Epithelial cell of esophagus (primary cell): ENCODE data around the gene GRAMD4.

Experiments
- DNase-seq: peaks from one replicate; pipeline ENCODE4 v3.0.0; 2010; ENCODE audit warnings: low read depth
- H3K4me3 ChIP-seq: 2 replicates; pipeline ENCODE4 v1.5.1; 2011; ENCODE audit warnings: mild to moderate bottlenecking, low read length, control low read depth
- TF ChIP-seq, protein P1 (sequence below): IDR thresholded peaks from 2 replicates; pipeline ENCODE4 v1.5.1; 2011; ENCODE audit warnings: low read depth, mild to moderate bottlenecking, low read length, control low read depth, inconsistent platforms; ENCODE audit not compliant: insufficient read depth; ENCODE audit errors: missing control alignments

Gene GRAMD4

DNA sequence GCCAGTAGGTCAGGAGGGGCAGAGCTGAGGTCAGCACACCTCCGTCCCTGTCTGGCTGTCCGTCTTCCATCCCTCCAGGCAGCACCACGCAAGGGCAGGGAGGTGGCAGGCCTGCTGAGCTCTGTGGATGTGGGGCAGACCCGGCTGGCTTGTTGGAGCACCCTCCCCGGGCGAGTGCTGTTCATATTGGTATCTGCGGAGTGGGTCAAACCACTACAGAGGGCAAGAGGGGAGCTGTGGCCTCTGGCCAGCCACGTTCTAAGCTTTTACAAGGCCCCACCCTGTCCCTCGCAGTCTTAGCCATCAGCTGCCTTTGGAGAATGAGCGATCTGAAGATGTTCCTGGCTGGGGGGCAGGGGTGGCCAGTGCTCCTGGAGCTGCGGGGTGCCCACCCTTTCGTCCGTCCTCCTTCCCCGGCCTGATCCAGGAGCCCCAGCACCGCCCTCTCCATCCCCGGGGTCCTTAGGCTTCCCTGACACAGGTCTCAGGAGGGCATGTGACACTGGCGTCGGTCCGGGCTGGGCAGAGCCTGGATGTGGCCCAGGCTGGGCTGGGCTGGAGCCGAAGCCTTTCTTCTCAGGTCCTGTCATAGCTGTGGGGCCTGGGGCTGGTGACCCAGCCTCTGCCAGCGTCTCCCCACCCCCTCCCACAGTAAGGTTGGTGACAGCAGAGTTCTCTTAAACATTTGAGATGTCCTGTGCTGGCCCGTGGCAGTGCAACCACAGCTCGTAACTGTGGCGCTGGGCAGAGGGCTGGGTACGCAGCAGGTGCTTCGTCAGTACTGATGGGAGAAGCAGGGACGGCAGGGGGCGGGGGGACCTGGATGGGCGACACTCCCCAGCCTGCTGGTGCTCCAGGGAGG, 31.7 kb upstream of the GRAMD4 start:
- no peak overlapping the region for H3K4me3 ChIP-seq
- TF ChIP-seq, protein P1, sequence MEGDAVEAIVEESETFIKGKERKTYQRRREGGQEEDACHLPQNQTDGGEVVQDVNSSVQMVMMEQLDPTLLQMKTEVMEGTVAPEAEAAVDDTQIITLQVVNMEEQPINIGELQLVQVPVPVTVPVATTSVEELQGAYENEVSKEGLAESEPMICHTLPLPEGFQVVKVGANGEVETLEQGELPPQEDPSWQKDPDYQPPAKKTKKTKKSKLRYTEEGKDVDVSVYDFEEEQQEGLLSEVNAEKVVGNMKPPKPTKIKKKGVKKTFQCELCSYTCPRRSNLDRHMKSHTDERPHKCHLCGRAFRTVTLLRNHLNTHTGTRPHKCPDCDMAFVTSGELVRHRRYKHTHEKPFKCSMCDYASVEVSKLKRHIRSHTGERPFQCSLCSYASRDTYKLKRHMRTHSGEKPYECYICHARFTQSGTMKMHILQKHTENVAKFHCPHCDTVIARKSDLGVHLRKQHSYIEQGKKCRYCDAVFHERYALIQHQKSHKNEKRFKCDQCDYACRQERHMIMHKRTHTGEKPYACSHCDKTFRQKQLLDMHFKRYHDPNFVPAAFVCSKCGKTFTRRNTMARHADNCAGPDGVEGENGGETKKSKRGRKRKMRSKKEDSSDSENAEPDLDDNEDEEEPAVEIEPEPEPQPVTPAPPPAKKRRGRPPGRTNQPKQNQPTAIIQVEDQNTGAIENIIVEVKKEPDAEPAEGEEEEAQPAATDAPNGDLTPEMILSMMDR, result no peak

DNA sequence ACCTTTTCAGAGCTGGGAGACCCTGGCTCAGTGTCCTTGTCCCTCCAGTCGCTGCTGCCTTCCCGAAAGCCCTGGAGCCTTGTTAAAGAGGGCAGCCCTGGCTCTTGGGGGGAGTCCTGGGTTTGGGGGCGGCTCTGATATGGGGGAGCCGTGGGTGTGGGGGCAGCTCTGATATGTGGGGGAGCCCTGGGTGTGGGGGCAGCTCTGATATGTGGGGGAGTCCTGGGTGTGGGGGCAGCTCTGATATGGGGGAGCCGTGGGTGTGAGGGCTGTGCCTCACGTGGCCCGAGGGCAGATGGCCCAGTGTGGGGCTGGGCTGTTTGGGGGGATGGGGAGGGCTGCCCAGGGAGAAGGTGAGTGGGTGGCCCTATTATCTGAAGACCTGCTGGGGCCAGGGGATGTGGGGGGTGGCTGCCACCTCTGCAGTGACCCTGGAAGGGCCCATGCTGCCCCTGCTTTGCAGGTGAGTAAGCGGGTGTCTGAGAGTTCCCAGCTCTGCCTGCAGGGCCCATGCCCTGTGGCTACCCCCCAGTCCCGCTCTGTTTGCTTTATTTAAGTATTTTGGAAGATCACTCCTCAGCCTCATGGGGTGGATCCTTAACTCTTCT, 30.9 kb upstream of the GRAMD4 start:
- DNase-seq, result no peak

More for the DNA sequence above, 31.7 kb upstream of the GRAMD4 start:
- no peak for DNase-seq

DNA sequence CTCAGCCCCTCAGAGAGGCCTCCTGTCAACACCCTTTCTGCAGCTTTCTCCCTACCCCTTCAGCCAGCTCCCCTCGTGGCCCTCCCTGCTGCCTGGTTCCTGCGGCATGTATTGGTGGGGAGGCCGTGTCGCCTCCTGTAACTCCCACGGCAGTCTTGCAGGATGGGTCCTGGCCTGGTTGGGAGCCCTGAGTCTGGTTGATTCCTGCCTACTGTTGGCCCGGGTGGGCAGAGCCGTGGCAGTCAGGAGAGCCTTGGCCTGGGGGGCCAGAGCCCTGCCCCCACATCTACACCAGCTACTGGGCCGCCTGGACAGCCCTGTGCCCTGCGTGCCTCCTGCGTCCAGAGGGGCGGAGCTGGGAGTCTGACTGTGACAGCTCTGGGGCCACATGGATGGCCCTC, 30.3 kb upstream of the GRAMD4 start:
- no peak for DNase-seq
- TF ChIP-seq, protein P1, result no peak
- H3K4me3 ChIP-seq, result no peak overlapping the region

More for the DNA sequence above, 30.9 kb upstream of the GRAMD4 start:
- TF ChIP-seq, protein P1, result no peak
- no peak overlapping the region for H3K4me3 ChIP-seq

DNA sequence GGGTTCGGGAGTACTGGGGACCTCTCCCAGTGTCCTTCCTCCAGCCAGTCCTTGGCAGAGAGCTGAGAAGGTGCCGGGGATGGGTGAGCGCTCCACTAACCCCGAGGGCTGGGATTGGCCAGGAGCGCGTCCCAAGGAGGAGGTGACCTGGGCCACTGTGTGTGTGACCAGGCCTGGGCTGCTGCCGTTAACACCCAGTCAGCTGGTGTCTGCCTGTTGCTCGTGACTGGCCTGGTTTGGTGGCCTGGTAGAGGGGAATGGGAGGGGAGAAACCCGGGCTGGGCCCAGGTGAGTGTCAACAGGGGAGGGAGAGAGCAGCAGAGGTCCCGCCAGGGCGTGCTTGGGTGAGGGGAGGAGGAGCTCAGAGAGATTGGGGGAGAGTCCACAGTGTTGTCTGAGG, 29.9 kb upstream of the GRAMD4 start:
- no peak for DNase-seq
- no peak overlapping the region for H3K4me3 ChIP-seq
- TF ChIP-seq, protein P1, result no peak

DNA sequence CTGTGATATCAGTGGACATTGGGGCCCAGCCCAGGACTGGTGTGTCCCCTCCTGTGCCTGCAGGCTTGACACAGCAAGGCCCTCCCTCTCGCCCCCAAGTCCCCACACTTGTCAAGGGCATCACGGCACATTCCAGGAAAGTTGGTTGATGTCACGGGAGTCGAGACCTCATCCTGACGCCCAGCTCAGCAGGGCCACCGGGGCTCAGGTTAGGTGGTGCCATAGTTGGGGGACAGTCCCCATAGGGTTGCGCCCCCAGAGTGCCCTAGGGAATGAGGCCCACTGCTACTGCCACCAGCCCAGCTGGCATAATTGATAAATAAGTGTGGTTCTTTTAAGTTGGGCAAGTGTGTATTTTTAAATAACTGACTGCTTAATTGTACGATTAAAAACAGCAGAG, 28.3 kb upstream of the GRAMD4 start:
- TF ChIP-seq, protein P1, result no peak
- H3K4me3 ChIP-seq, result no peak overlapping the region
- DNase-seq, result no peak

GRCh38 chr22:46592390-46592872, 27.8 kb upstream of the GRAMD4 start:
- no peak overlapping the region for H3K4me3 ChIP-seq
- no peak for DNase-seq
- TF ChIP-seq, protein P1, result no peak

GRCh38 chr22:46593211-46593681, 26.9 kb upstream of the GRAMD4 start:
- H3K4me3 ChIP-seq, result no peak overlapping the region
- TF ChIP-seq, protein P1, result no peak
- DNase-seq, result no peak
